CD4-positive, alpha-beta T cell treated with Interleukin-4 for 4 hours (primary cell): ENCODE measurements around the gene HOXA10.

Experiments used
- DNase-seq: peaks from one replicate; pipeline ENCODE4 v3.0.0-alpha.2; 2020

The HOXA10 gene

DNA sequence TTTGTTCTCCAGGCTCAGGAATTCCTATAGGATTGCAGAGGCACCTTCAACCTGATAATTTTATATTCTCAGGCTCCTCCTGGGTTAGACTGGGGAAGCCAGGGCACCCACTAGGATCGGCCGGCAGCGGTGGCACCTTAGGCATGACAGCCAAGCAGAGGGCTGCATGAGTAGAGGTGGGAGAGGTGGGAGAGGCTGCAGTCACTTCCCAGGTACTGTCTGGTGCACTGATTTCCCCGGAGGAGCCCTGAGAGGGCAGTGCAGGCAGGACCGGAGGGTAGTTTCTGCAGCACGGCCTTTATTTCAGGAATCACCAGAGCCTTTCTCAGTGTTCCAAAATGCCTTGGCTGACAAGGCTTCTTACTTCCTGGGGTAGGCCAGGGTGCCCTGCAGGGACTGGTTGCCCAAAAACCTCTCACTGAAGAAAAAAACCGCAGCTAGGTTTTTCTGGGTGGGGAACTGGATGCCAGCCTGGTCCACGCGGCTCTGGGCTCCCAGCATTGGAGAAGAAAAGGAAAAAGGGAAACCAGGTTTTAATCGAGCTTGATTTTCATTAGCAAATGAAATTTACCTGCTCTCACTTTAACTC, 29.3 kb upstream of the HOXA10 start:
- DNase-seq = no peak

DNA sequence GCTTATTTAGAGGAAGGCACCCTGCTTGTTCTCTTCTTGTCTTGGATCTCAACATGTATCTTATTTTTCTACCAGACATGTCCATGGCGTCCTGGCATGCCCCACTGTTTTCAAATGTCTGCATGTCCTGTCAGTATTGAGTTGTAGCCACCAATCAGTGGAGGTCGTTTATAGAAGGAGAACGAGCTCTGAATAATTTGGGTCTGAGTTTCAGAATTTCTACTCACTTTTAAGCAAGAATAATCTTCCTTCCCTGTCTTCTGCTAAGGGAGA, 28.7 kb upstream of the HOXA10 start:
- DNase-seq = no peak

DNA sequence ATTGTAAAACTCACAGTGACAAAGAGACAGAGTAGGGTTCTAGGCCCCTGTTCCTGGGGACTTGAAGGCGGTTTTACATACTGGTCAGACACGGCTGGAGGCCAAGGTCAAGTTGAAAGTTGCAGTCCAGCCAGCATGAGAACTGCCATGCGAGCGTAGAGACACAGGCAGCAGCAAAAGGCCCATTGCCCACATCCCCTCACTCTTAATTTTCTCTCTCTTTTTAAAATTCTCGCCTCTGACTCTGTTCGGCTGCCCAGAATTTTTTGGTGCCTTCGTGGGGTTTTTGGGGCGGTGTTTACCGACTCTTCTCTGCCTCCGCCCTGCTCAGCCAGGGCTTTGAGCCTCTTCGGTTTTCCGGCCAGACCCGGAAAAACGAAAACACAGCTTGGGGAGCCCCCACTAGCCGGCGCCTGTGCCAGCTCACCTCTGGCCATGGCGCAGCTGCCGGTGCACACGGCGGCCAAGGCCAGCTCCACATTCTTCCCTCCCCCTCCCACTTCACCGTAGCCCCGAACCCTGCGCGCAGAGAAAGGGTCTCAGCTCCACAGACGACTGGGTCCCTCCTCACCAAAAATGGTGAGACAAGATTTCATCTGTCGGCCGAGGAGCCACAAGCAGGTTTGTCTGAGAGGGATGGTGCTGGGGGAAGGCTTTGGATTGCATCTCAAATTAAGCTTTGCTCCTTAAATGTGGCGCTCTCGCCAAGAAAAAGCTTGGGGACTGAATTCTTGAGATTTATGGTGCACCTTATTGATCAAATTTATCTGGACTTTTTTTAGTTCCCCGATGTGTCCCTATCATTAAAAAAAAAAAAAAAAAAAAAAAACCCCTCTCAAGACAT, 28.1 kb upstream of the HOXA10 start:
- no peak for DNase-seq

DNA sequence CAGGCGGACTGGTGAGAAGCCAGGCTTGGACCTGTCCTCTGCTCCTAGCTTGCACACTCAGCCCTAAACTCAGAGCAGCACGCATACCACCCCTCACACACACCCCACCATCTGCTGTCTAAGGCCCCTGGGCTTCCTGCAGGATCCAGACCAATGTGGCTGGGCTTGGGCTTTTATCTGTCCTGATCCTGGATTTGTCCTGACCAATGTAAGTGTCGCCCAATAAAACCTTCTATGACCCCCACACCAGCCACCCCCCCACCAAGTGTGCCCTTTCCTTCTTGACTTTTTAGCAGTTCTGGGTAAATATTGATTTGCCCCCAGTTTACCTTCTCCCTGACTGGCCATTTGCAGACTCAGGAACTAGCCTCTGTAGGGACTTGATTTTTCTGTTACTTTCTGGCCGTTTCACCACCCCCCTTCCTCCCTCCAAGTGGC, 27.5 kb upstream of the HOXA10 start:
- no peak for DNase-seq

DNA sequence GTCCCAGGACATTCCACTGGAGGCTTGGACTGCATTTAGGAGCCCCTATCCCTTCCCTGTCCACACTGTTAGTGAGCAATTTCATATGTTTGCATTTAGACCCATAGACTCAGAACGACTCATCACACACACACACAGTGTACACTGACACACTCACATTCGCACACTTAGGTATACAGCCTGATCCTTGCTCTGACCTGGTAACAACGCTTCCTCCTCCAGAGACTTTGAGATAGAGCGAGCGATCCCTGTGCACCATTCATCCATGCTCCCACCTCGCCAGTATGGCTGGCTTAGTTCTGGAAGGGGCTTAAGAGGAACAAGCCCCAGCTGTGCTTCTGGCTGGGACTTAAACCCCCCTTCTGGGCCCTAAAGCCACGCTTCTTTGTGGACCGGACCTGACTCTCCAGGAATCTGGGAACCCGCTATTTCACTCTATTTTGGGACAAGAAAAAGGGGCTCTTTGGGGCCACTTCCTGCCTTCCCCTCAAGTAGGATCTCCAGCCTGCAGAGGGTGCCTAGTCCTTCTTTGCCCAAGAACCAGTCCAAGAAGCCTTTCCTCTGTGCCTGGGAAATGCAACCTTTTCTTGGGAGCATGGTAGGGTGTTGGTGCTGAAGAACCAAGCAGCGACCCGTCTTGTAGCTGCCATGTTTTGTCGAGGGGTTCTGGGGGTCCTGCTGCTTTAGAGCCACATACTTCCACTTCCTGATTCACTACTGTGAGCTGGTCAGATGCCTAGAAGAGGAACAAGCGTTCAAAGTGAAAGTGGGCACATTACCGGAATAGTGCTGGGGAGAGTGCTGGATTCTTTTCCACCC, 26.9 kb upstream of the HOXA10 start:
- DNase-seq = no peak

DNA sequence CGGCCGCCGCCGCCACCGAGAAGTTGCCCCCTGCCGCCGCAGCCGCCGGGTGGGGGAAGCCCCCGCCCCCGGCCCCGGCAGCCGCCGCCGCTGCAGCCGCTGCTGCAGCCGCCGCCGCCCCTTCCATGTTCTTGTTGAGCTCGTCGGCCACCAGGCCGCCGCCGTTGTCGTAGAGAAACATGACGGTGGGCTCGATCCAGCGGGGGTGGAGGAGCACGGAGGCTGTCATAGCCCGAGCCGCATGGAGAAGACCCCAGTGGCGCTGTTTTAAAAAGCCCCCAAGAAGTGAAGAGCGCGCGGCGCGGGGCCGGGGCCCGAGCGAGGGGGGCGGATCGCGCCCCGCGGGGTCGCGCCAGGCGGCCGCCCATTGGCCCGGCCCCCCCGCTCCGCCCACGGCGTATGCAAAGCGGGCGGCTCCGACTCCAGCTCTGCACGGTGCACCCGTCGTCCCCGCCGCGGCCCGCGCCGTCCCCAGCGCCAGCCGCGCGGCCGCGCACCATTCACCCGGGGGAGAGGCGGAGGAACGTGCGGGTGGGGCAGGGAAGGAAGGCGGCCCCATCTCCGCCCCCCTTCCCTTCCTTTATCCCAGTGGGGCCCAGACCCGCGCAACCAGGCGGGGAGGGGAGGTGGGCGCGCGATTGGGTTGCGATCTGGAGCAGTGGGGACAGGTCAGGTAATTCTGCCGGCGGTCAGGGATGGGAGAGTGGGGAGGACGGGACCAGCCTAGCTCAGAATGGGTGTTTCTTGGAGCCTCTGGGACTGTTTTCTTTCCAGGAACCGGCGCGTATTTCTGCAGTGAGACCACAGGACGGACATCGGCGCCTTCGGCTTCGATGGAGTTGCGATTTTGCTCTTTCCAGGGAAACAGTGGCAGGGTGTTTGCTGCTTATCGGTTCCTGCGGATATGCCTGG, 26.0 kb upstream of the HOXA10 start, which contains the start of gene HOXA13:
TSS of gene HOXA13 (minus strand) at position 243 of the 912 bp plus-strand sequence. CDS start at position 229, 14 bp downstream.
- DNase-seq = no peak

DNA sequence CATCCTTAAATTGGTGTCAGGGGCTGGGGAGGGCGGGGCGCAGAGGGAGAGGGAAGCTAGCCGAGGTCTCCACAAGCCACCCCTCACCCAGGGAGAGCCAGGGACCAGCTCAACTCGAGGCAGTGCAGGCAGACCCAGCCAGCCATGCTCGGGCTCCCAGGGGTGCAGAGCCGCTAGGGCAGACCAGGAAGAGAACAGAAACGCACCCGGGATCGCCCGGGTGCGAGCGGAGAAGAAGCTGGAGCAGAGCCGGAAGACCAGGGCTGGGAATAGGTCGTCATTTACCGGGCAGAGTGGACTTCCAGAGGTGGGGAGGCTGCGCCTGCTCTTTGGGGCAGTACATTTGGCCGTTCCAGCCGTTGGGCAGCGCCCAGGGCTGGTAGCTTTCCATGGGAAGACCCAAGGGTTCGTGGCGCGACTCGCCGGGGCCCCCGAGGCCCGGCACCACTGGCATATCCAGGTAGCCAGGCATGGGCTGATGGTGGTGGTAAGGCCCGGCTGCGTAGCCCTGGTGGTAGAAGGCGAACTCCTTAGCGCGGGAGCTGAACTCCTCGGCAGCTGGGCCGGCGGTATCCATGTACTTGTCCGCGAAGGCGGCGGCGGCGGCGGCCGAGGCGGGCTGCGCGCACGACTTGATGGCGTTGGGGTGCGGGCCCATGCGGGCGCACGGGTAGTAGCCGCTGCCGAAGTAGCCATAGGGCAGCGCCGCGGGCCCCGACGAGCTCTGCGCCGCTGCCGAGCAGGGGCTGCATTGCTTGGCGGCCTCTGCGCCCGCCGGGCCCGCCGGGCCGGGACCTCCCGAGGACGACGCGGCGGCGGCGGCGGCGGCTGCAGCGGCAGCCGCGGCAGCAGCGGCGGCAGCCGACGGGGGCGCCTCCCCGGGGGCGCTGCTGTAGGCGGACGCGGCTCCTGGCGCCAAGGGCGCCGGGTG, 25.0 kb upstream of the HOXA10 start:
- DNase-seq = no peak

DNA sequence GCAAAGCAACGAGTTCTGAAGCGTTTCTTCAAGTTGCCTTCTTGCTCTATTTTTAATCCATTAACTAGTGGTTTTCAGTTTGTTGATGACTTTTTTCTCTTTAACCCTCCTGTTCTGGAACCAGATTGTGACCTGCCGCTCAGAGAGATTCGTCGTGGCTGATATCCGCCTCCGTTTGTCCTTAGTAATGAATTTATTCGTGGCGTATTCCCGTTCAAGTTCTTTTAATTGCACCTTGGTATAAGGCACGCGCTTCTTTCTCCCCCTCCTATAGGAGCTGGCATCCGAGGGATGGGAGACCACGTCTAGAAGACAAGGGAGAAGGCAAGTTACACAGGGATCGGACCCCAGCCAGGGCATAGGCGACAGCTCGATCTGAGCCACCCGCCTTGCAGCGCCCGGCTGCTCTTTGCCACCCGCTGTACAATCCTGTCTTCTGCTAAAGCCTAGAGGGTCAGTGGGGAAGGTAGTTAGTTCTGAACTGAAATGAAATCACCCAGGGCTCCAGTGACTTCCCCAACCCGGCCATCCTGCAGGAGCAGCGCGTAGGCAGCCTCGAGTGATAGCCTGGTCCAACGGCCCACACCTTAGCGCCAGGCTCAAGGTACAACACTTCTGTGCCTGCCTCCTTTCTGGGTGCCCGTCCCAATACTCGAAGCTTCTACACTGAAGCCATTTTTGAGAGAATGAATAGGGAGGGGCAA, 24.2 kb upstream of the HOXA10 start:
- no peak for DNase-seq

DNA sequence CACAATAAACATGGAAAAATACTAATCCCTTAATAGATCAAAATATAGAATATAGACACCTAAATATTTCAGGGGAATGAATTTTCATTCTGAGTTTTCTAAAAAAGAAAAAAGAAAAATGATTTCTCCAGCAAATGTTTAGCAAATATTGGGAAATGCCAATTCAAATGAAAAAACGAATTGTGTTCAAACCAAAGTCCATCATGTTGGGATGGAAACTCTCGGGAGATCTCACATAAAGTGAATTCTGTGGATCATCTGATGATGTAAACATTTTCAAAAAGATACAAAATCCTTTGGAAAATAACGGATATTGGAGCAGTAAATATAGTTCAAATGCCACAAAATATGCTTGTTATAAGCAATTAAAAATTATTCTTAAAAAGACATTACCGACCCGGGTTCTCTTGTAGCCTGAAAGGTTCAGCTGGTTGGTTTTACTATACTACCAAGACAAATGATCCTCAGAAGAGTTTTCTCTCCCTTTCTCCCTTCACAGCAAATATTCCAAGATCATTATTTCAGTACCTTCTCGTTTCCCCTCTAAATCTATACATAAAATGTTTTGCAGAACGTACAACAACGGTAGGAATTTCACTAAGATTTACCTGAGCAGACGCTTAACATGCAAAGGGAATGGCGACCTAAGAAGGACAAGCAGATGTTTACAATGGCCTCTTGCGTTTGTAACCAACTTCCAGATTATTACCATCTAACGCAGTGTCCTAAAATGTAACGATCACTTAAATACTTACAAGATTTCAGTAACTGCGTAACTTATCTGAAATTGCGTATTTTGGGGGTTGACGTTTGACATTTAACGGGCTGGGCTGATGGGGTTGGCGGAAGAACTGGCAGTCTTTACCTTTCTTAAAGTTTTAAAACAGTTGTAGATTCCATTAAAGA, 23.3 kb upstream of the HOXA10 start:
- no peak for DNase-seq

DNA sequence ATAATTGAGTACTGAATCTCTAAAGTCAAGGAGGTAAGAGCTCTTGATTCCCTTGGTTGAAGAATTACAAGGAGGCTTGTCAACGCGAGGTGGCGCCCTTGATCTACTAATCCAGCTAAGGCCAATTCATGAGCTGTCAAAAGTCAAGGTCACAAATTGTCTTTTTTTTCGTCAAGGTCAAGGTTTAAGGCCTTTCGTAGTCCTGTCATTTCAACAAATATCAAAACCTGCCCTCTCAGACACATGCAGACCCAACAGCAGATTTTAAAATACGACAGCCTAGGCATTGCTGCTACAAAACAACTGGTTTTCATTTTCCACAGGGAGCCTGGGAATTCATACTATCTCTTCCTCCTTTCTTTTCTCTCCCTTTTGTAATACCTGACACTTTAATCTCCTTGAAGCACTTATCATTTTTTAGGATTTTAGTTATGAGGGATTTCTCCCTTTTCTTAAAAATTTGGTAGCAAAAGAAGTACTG, 22.2 kb upstream of the HOXA10 start:
- DNase-seq = peak; percentile 77

DNA sequence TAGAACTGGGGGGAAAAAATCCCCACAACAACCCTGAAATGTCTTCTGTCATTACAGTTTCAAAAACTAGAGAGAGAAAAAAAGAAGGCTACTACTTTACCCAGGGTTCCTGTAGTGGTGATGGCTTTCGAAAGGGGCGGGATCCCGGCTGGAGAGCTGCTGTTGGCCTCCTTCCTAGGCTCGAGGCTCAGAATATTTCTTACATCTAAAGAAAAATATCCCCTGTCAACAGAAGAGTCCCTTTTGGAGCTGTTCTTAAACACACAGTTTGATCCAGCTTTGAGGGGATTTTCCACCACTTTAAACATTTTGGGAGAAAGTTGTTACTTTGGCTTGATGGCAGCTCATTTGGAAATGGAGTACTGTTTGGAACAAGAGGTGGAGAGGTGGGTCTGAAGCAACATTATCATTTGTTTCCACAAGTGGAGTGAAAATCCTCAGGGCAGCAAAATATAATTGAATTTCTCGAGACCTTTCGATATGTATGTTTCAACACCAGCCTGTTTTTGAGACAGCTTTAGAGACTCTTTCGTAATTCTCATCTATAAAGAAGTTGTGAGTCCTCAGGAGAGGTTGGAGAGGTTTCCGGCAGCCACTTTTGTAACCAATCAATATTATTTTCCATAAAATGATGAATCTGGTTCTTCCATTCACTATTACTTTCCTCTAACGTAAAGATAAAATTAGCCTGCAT, 20.7 kb upstream of the HOXA10 start:
- no peak for DNase-seq

DNA sequence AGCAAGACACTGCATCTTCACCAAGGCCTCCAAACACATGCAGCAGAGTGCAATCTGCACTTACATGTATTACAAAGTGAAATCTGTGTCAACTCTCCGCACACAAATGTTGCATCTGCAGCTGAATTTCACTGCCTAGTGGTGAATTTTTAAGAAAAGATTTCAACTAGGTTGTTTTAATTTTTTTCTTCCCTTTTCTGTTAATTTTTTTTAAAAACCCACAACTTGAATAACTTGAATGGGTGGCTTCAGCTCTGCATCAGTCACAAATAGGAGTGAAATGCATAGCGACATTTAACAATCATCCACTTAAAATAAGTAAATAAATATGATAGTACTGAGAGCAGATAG, 19.9 kb upstream of the HOXA10 start:
- no peak for DNase-seq

DNA sequence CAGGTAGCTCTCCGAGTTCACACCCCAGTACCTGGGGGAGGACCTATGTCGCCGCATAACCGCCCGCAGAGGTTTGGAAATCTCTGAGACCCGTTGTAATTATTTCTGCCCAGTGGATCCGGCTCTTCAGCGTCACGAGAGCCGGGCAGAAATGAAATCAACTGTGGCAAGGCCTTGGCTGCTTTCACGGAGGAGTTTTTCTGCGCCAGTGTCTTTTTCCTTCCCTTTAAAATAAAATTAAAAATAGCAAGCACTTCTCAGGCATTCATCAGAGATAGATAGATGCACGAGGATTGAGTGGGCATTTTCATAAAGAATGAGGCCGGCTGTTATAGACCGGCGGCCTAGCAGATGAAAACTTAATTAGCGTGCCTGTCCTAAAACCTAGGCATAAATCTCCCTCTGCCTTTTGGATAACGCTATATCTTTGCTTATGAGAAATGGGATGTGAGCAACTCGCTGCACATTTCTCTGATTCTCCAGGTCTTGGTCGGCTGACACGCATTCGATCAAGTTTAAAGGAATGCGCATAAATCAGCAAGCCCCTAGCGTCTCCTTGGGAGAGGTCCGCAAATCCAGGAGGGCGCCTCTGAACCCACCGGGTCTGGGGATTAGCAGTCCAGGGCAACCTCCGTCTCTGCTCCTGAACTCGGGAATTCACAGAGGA, 19.3 kb upstream of the HOXA10 start:
- DNase-seq = no peak

DNA sequence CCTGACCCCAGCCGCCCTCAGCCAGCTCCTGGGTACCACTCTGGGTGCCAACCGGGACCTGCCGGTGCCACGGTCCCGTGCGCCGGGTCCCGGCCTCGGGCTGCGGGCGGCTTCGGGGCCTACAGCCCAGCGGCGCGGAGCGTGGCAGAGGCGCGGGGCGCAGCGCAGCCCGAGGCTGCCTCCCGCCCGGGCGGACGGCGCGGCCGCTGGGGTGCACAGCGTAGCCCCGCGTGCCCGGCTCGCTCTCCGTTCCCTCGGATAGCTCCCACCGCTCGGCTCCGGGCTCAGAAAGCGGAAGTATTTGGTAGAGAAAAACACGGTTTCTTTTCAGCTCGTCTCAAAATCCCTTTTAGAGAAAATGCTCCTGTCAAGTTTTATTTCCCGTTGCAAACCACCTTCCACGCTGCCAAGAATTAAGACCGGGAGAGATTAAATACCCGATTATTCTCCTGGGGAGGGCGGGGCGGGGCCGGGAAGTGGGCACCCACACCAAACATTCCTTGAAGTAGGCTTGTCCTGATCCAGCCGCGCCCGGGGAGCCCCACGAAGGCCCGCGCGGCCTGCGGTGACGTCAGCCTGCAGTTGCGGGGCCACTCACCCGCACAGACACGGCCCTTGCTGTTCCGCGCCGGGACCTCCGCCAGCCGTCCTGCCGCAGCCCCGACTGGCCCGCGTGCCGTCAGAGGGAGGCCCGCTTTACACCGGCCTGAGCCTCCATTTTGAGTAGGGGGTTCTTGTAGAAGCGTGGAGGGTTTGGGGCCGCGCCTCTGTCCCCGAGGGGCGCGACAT, 18.6 kb upstream of the HOXA10 start:
- no peak for DNase-seq

DNA sequence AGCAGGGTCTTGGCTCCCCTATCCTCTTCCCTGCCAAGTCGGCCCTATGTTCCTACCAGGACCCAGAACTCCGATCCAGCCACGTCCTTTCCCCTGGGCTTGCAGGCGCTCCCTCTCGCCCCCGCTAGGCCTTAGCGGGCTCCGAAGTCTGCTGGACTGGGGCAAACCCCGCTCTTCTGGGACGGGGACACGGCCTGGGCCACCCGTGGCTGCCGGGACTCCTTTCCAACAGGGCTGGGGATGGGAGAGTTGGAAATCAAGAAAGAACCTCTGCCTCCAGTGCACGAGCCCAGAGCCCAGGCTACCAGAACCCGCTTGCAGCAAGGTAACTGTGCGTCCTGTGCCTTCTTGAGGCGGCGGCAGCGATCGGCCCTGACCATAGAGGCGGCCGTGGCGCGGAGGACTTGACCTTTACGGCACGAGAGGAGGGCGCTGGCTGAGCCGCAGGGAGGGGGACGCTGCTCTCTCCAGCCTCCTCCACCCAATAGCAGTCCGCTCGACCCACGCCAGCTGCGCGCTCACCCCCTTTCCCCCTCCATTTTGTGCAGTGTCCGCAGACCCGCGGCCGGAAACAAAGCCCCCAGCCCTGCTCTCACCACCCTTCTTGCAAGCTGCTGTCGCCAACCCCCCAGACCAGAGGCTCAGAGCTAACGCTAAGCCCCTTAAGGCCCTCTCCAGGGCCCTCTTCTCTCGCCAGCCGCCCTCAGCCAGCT, 17.9 kb upstream of the HOXA10 start:
- no peak for DNase-seq

DNA sequence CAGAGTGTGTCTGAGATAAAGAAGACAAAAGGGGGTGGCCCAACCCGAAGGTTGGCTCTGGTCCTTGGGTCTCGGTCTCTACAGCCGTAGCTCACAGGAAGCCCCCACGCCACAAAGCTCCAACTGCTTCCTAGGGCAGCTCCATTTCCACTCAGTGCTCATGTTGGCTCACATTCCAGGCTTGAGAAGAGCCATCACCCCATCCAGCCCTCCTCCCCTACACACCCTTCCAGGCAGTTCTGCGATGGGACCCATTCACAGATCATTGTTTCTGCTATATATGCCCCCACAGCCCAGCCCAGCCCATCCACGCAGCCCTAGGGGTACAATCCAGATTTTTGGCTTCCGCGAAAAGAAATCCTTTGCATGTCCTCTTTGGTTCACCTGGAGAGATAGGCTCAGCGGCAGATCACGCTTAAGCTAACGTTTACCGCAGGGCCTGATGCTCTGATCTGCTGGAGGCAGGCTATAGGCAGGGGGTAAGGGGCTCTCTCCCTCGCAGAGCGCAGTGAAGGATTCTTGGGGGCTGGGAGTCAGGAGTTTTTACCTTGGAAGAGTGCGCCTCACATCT, 17.1 kb upstream of the HOXA10 start:
- no peak for DNase-seq
